ENCODE data around the gene OR1E2.
"Not testable (repeated sequence)": the region's sequence is repeated elsewhere in the genome, so short reads cannot be mapped to it uniquely, and the experiment has no call there.

Gene OR1E2

DNA sequence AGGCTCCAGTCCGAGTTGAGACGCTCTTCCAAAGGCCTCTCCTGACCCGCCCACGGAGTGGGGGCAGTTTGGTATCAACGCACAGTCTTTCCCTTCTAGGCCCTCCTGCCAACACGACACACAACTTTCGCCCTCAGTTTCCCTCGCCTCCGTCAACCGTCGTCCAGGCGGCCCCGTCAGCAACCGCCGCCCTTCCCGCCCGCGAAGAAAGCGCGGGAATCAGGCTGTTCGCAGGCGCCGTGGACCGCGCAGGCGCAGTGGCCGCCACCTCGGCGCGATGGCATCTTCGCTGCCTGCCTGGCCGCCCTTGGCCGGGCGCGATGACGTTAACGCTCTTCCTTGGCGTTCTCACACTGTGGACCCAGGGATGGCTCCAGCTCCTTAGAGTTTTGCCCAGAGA, 38.0 kb upstream of the OR1E2 start, which contains the start of gene SPATA22:
SPATA22 (minus strand) TSS at position 221 of the 400 bp plus-strand sequence. CDS start 2,494 bp downstream, outside the sequence.
- TF ChIP-seq, protein P1, sequence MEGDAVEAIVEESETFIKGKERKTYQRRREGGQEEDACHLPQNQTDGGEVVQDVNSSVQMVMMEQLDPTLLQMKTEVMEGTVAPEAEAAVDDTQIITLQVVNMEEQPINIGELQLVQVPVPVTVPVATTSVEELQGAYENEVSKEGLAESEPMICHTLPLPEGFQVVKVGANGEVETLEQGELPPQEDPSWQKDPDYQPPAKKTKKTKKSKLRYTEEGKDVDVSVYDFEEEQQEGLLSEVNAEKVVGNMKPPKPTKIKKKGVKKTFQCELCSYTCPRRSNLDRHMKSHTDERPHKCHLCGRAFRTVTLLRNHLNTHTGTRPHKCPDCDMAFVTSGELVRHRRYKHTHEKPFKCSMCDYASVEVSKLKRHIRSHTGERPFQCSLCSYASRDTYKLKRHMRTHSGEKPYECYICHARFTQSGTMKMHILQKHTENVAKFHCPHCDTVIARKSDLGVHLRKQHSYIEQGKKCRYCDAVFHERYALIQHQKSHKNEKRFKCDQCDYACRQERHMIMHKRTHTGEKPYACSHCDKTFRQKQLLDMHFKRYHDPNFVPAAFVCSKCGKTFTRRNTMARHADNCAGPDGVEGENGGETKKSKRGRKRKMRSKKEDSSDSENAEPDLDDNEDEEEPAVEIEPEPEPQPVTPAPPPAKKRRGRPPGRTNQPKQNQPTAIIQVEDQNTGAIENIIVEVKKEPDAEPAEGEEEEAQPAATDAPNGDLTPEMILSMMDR (IDR thresholded peaks at IDR 0.05; ENCODE audit: borderline replicate concordance, insufficient read depth, low read depth, low read length), result no peak
- no peak within 1 kb of the TSS for H3K4me3 ChIP-seq (ENCODE audit: low read depth, low read length)

GRCh38 chr17:3469529-3469928, 35.9 kb upstream of the OR1E2 start:
- H3K4me3 ChIP-seq (ENCODE audit: low read depth, low read length), result no peak overlapping the region
- TF ChIP-seq, protein P1 (IDR thresholded peaks at IDR 0.05; ENCODE audit: borderline replicate concordance, insufficient read depth, low read depth, low read length), result no peak

DNA sequence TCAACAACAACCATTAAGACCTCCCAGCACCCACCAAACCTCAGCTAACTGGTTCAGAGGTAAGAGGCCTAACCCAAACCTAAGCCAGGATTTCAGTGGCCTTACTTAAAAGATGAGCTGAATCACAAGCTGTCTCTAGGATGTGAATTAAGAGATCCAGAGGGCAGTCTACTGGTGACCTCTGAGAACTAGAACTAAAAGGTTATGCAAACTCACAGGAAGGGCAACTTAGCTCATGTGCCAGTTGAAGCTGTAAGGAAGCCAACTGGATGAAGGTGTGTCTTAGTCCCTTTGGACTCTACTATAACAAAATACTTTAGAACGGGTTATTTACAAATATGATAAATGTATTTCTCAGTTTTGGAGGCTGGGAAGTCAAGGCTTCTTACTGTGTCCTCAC, 32.7 kb upstream of the OR1E2 start:
- H3K4me3 ChIP-seq (ENCODE audit: low read depth, low read length), result not testable (repeated sequence)

DNA sequence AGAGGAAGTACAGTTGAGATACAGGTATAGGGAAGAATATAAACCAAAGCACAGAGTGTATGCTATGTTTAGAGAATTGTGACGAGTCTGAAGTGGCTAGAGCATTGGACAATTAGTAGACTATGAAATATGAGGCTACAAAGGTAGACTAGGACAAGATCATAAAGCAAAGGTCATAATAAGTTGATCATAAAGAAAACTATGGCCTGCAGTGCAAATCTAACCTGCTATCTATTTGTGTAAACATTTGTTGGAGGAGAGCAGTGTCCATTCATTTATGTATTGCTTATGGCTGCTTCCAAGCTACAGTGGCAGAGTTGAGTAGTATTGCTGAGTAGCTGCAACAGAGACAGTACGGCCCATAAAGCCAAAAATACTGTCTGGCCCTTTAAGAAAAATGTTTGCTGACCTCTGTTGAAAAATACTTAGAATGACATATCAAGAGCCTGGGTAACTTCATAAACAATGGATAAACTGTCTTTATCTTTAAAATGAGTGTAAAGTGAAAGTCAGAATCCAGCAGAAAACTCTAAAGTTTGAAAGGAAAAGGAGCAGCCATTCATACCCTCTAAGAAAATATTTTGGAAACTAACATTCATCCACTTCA, 14.5 kb upstream of the OR1E2 start:
- H3K4me3 ChIP-seq (ENCODE audit: low read depth, low read length), result no peak overlapping the region
- TF ChIP-seq, protein P1 (IDR thresholded peaks at IDR 0.05; ENCODE audit: borderline replicate concordance, insufficient read depth, low read depth, low read length), result no peak

- H3K4me3 ChIP-seq (ENCODE audit: low read depth, low read length), result no peak overlapping the region
- TF ChIP-seq, protein P1 (IDR thresholded peaks at IDR 0.05; ENCODE audit: borderline replicate concordance, insufficient read depth, low read depth, low read length), result peak; percentile 24; the same call in 1 of the 2 replicates
These were observed 14.0 kb upstream of the OR1E2 start for GRCh38 chr17:3447625-3448024.

- TF ChIP-seq, protein P1 (IDR thresholded peaks at IDR 0.05; ENCODE audit: borderline replicate concordance, insufficient read depth, low read depth, low read length), result no peak
- H3K4me3 ChIP-seq (ENCODE audit: low read depth, low read length), result no peak overlapping the region
These were observed 6.8 kb upstream of the OR1E2 start for GRCh38 chr17:3440451-3440850.

DNA sequence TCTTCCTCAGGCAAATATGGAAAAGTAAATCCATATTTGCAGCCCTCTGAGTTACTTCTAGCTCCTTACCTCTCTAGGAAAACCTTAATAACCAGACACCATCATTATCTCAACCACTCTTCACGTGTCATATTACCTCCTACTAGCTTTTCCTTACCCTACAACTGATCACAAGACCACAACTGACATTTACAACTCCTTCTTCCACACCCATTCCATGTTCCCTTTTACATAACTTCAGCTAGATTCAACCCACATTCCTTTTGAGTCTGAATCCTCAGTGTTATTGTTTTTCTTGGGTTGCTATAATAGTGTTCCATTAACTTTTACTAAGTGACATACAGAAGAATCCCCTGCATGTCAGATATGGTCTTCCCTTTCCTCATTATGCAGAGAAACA, 4.7 kb upstream of the OR1E2 start:
- H3K4me3 ChIP-seq (ENCODE audit: low read depth, low read length), result no peak overlapping the region
- TF ChIP-seq, protein P1 (IDR thresholded peaks at IDR 0.05; ENCODE audit: borderline replicate concordance, insufficient read depth, low read depth, low read length), result no peak

DNA sequence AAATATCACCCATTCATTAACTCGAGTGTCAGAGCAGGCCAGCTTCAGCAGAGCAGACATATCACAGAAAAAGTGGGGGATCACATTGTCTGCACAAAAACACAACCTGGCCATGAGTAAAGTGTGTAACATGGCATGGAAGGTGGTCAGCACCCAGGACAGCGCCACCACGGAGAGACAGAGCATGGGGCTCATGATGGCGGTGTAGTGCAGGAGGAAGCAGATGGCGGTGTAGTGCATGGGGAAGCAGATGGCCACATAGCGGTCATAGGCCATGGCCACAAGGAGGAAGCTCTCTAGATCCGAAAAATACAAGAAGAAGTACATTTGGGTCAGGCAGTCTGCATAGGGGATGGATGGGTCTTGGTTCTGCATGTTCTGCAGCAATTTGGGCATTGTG, 426 bp downstream of the OR1E2 start:
- not testable (repeated sequence) for H3K4me3 ChIP-seq (ENCODE audit: low read depth, low read length)

Measured in GM12875 (cell line).